Breast epithelium (tissue), 4 donors: Measurements from ENCODE around the gene GSDMA. TPM values are rescaled to one million over a fixed set of nuclear protein-coding genes. Genes with fewer than 3 reads are reported as not detected.
"Not testable (repeated sequence)": the region's sequence is repeated elsewhere in the genome, so short reads cannot be mapped to it uniquely, and the experiment has no call there.

ENCODE experiments used
- DNase-seq, 2 donors: peaks; one replicate each; pipeline ENCODE4 v3.0.0-alpha.2; 2019; ENCODE audit warnings: low spot score in 2 of 2
- H3K27ac ChIP-seq, 2 donors: fragments of 200-600 bp; sonication (generic) in 1 of 2; one replicate each; pipeline ENCODE4 v1.5.1; 2016 to 2019; ENCODE audit warnings: mild to moderate bottlenecking in 1 of 2
- H3K27me3 ChIP-seq, 2 donors: fragments of 200-600 bp; sonication (generic) in 1 of 2; one replicate each; pipeline versions ENCODE4 v1.5.1 to v1.6.0; 2017 to 2019; ENCODE audit warnings: control low read depth in 1 of 2, mild to moderate bottlenecking in 1 of 2
- H3K36me3 ChIP-seq: fragments of 200-600 bp; one replicate; pipeline ENCODE4 v1.5.1; 2019
- H3K4me1 ChIP-seq, 2 donors: fragments of 200-600 bp; sonication (generic); one replicate each; pipeline ENCODE4 v1.5.1; 2016 to 2019; ENCODE audit warnings: control low read depth in 1 of 2
- H3K4me3 ChIP-seq, 3 donors: fragments of 200-600 bp; sonication (generic); 1 replicate in 2 of 3; 2 replicates in 1 of 3; pipeline ENCODE4 v1.5.1; 2016 to 2019; ENCODE audit warnings: mild to moderate bottlenecking in 3 of 3, moderate library complexity in 2 of 3
- H3K9me3 ChIP-seq, 2 donors: fragments of 200-600 bp; sonication (generic) in 1 of 2; one replicate each; pipeline ENCODE4 v1.5.1; 2016 to 2019; ENCODE audit warnings: control low read depth in 1 of 2
- POLR2A ChIP-seq: fragments of 450-650 bp; IDR thresholded peaks from one replicate; pipeline ENCODE4 v1.6.1; 2016; ENCODE audit warnings: antibody characterized with exemption, mild to moderate bottlenecking, moderate library complexity
- POLR2AphosphoS5 ChIP-seq, 3 donors: sonication (generic); formaldehyde crosslinking; IDR thresholded peaks; one replicate each; pipeline ENCODE4 v1.6.1; 2017; ENCODE audit warnings: antibody characterized with exemption in 3 of 3
- intact Hi-C: fragments of 100-400 bp; cut with DNase I; formaldehyde crosslinking; loops from one replicate; pipeline ENCODE4 v1.15.1; 2023; ENCODE audit warnings: low total_unique reads
- total RNA-seq, 3 donors: library from RNA; depleted of rRNA; stranded (reverse); fragments of >200 nt; gene quantifications; one replicate each; pipeline ENCODE4 v1.1.0, GENCODE V29; 2016
- TF ChIP-seq, protein P1 (sequence below), 3 donors: fragments of 450-650 bp; IDR thresholded peaks; one replicate each; pipeline ENCODE4 v1.5.1; 2016 to 2017; ENCODE audit warnings: antibody characterized with exemption in 3 of 3, mild to moderate bottlenecking in 3 of 3, moderate library complexity in 3 of 3

Gene GSDMA
- total RNA-seq, 3 donors from 2014 or later: 0.44 to 3.4 TPM; not detected in 1

DNA sequence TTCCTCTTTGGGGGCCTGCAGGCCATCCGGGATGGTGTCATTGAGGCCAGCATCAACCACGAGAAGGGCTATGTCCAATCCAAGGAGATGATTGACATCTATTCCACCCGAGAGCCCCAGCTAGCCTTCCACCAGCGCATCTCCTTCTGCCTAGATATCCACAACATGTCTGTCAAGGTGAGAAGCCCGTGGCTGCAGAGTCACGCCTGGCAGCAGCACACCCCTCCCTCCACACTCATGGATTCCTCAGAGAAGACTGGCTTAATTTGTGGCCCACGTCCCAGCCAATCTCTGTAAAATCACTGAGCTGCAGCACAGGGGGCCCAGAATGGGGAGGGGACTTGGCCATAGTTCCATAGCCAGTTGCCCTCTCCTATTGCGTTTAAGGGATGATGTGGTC is 33.4 kb downstream of the GSDMA start:
- Histone ChIP-seq H3K4me3 (no peak overlapping the region), H3K9me3 (no peaks in the 10 kb centered on the region), H3K27me3 (no peaks in the 10 kb centered on the region), H3K36me3 (peaks cover 25% of the 10 kb centered on the region), H3K4me1 (no peaks in the 10 kb centered on the region), H3K27ac (peak overlapping the region in 1 of 2 donors; percentile 9)
- intact Hi-C loops: no loop called here
- TF ChIP-seq, protein P1, sequence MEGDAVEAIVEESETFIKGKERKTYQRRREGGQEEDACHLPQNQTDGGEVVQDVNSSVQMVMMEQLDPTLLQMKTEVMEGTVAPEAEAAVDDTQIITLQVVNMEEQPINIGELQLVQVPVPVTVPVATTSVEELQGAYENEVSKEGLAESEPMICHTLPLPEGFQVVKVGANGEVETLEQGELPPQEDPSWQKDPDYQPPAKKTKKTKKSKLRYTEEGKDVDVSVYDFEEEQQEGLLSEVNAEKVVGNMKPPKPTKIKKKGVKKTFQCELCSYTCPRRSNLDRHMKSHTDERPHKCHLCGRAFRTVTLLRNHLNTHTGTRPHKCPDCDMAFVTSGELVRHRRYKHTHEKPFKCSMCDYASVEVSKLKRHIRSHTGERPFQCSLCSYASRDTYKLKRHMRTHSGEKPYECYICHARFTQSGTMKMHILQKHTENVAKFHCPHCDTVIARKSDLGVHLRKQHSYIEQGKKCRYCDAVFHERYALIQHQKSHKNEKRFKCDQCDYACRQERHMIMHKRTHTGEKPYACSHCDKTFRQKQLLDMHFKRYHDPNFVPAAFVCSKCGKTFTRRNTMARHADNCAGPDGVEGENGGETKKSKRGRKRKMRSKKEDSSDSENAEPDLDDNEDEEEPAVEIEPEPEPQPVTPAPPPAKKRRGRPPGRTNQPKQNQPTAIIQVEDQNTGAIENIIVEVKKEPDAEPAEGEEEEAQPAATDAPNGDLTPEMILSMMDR (IDR thresholded peaks at IDR 0.05): no peak
- no peak for TF ChIP-seq POLR2A
- no peak for TF ChIP-seq POLR2AphosphoS5 (IDR thresholded peaks at IDR 0.05)
- no peak for DNase-seq

DNA sequence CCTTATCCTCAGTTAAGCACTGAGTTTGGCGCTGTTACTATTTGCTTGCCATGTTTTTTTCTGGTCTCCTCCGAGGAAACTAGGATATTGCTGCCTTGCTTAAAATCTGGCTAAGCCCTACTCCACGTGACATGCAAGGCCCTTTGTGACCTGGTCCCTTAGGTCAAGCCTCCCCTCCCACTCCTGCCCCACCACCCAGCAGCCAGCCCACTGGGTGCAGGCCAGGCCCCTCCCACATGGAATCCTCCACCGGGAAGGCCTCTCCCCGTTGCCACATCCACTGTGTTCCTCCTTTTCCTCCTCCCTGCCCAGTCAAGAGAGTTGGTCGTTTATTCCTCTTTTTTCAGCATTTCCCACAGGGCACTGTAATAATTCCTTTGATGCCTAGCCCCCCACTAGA is 34.0 kb downstream of the GSDMA start:
- DNase-seq: no peak
- H3K36me3 ChIP-seq: peaks cover 25% of the 10 kb centered on the region
- TF ChIP-seq, protein P1 (IDR thresholded peaks at IDR 0.05): no peak
- TF ChIP-seq POLR2A (no peak), POLR2AphosphoS5 (IDR thresholded peaks at IDR 0.05) (no peak)
- H3K27ac ChIP-seq: peak overlapping the region in 1 of 2 donors; percentile 9
- no peaks in the 10 kb centered on the region for H3K4me1 ChIP-seq
- intact Hi-C loops: no loop called here
- H3K9me3 ChIP-seq: no peaks in the 10 kb centered on the region
- no peaks in the 10 kb centered on the region for H3K27me3 ChIP-seq
- H3K4me3 ChIP-seq: no peak overlapping the region

DNA sequence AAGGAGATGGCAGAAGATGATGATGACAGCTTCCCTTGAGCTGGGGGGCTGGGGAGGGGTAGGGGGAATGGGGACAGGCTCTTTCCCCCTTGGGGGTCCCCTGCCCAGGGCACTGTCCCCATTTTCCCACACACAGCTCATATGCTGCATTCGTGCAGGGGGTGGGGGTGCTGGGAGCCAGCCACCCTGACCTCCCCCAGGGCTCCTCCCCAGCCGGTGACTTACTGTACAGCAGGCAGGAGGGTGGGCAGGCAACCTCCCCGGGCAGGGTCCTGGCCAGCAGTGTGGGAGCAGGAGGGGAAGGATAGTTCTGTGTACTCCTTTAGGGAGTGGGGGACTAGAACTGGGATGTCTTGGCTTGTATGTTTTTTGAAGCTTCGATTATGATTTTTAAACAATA is 34.7 kb downstream of the GSDMA start:
- intact Hi-C loops: no loop called here
- Histone ChIP-seq H3K9me3 (no peaks in the 10 kb centered on the region), H3K4me1 (no peaks in the 10 kb centered on the region), H3K4me3 (no peak overlapping the region), H3K36me3 (peaks cover 21% of the 10 kb centered on the region), H3K27me3 (no peaks in the 10 kb centered on the region), H3K27ac (peak overlapping the region in 1 of 2 donors; percentile 9)
- TF ChIP-seq POLR2AphosphoS5 (IDR thresholded peaks at IDR 0.05) (no peak), POLR2A (no peak)
- TF ChIP-seq, protein P1 (IDR thresholded peaks at IDR 0.05): no peak
- no peak for DNase-seq

DNA sequence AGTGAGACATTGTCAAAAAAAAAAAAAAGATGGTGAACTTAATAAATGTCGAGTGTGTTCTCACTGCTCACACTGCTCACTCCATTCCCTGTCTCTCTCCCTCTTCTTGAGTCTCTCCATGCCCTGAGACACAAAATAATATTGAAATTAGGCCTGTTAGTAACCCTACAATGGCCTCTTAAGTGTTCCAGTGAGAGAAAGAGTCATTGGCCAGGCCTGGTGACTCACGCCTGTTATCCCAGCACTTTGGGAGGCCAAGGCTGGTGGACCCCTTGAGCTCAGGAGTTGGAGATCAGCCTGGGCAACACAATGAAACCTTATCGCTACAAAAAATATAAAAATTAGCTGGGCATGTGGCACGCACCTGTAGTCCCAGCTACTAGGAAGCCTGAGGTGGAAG is 36.3 kb downstream of the GSDMA start:
- Histone ChIP-seq H3K27ac (no peak overlapping the region), H3K36me3 (peaks cover 12% of the 10 kb centered on the region), H3K9me3 (no peaks in the 10 kb centered on the region), H3K4me1 (no peaks in the 10 kb centered on the region), H3K4me3 (no peak overlapping the region), H3K27me3 (no peaks in the 10 kb centered on the region)
- TF ChIP-seq POLR2AphosphoS5 (IDR thresholded peaks at IDR 0.05) (no peak), POLR2A (no peak)
- TF ChIP-seq, protein P1 (IDR thresholded peaks at IDR 0.05): no peak
- intact Hi-C loops: no loop called here
- no peak for DNase-seq

DNA sequence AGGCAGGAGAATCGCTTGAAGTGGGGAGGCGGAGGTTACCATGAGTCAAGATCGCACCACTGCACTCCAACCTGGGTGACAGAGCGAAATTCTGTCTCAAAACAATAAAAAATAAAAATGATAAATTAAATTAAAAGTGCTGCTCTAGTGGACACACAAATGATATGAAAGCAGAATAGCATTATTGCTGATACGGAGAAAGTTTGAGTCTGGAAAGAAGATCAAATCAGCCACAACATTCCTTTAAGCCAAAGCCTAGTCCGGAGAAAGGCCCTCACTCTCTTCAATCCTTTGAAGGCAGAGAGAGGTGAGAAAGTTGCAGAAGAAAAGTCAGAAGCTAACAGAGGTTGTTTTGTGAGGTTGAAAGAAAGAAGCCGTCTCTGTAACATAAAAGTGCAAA is 37.4 kb downstream of the GSDMA start:
- no peak for DNase-seq
- no peak for TF ChIP-seq POLR2A
- TF ChIP-seq, protein P1 (IDR thresholded peaks at IDR 0.05): no peak
- TF ChIP-seq POLR2AphosphoS5 (IDR thresholded peaks at IDR 0.05): no peak
- H3K4me3 ChIP-seq: no peak overlapping the region
- no peaks in the 10 kb centered on the region for H3K9me3 ChIP-seq
- H3K36me3 ChIP-seq: peaks cover under 1% of the 10 kb centered on the region
- H3K4me1 ChIP-seq: no peaks in the 10 kb centered on the region
- intact Hi-C loops: no loop called here
- H3K27me3 ChIP-seq: no peaks in the 10 kb centered on the region
- H3K27ac ChIP-seq: no peak overlapping the region

DNA sequence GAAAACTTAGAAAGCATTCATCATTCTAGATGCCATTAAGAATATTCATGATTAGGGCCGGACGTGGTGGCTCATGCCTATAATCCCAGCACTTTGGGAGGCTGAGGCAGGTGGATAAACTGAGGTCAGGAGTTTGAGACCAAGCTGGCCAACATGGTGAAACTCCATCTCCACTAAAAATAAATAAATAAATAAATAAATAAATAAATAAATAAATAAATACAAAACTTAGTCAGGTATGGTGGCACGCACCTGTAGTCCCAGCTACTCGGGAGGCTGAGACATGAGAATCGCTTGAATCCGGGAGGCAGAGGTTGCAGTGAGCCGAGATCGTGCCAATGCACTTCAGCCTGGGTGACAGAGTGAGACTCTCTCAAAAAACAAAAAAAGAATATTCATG is 38.5 kb downstream of the GSDMA start:
- H3K9me3 ChIP-seq, H3K4me1 ChIP-seq, H3K4me3 ChIP-seq, H3K36me3 ChIP-seq, DNase-seq, H3K27me3 ChIP-seq, H3K27ac ChIP-seq, intact Hi-C loops: not testable (repeated sequence)
